Neuronal stem cell (in vitro differentiated cells): ENCODE results near the gene NSFL1C.

Experiments used
- DNase-seq: peaks from one replicate; pipeline ENCODE4 v3.0.0-alpha.2; 2013; ENCODE audit warnings: low spot score
- H2AFZ ChIP-seq: one replicate; pipeline ENCODE4 v1.6.1; 2013; ENCODE audit warnings: mild to moderate bottlenecking, low read length, inconsistent platforms
- H2AK5ac ChIP-seq: 2 replicates; pipeline ENCODE4 v1.6.1; 2013; ENCODE audit warnings: low read depth, mild to moderate bottlenecking, inconsistent platforms, low read length, moderate library complexity, mixed read lengths
- H2BK120ac ChIP-seq: 2 replicates; pipeline ENCODE4 v1.6.1; 2013; ENCODE audit warnings: low read depth, mild to moderate bottlenecking, inconsistent platforms, low read length, moderate library complexity, mixed read lengths
- H2BK12ac ChIP-seq: one replicate; pipeline ENCODE4 v1.6.1; 2013; ENCODE audit warnings: low read length, inconsistent platforms
- H2BK15ac ChIP-seq: 2 replicates; pipeline ENCODE4 v1.6.1; 2013; ENCODE audit warnings: mild to moderate bottlenecking, low read length, inconsistent platforms, mixed read lengths
- H2BK5ac ChIP-seq: one replicate; pipeline ENCODE4 v1.6.1; 2013; ENCODE audit warnings: inconsistent platforms, mild to moderate bottlenecking, low read length, moderate library complexity
- H3K14ac ChIP-seq: one replicate; pipeline ENCODE4 v1.6.1; 2013; ENCODE audit warnings: low read length, inconsistent platforms
- H3K18ac ChIP-seq: 2 replicates; pipeline ENCODE4 v1.6.1; 2013; ENCODE audit warnings: low read length, inconsistent platforms
- H3K23ac ChIP-seq: 2 replicates; pipeline ENCODE4 v1.6.1; 2013; ENCODE audit warnings: low read depth, mild to moderate bottlenecking, mixed read lengths, low read length, inconsistent platforms; ENCODE audit not compliant: poor library complexity
- H3K27ac ChIP-seq: replicated peaks from 3 replicates; pipeline ENCODE4 v1.5.1; 2013; ENCODE audit warnings: low read length, inconsistent platforms
- H3K27me3 ChIP-seq, 3 experiments: 2 replicates each; pipeline ENCODE4 v1.6.1; 2013; ENCODE audit warnings: low read length in 3 of 3, mild to moderate bottlenecking in 2 of 3, inconsistent platforms in 1 of 3, low read depth in 1 of 3, mixed read lengths in 1 of 3, moderate library complexity in 1 of 3; ENCODE audit not compliant: control insufficient read depth in 3 of 3, insufficient read depth in 3 of 3
- H3K36me3 ChIP-seq, 2 donors: replicated peaks in 1 of 2; 2 replicates each; pipeline ENCODE4 v1.6.1; 2013; ENCODE audit warnings: low read length in 2 of 2; ENCODE audit not compliant: control insufficient read depth in 2 of 2, insufficient read depth in 2 of 2
- H3K4ac ChIP-seq: 2 replicates; pipeline ENCODE4 v1.6.1; 2013; ENCODE audit warnings: inconsistent platforms, mild to moderate bottlenecking, low read length, moderate library complexity
- H3K4me1 ChIP-seq, 2 donors: 1 replicate in 1 of 2; 2 replicates in 1 of 2; pipeline ENCODE4 v1.6.1; 2013; ENCODE audit warnings: low read length in 2 of 2, low read depth in 1 of 2; ENCODE audit not compliant: control insufficient read depth in 2 of 2, insufficient read depth in 1 of 2
- H3K4me2 ChIP-seq: one replicate; pipeline ENCODE4 v1.6.1; 2013; ENCODE audit warnings: mild to moderate bottlenecking, low read length, inconsistent platforms; ENCODE audit not compliant: insufficient read depth, poor library complexity, severe bottlenecking
- H3K4me3 ChIP-seq, 2 donors: 2 replicates each; pipeline ENCODE4 v1.5.1; 2013; ENCODE audit warnings: low read length in 2 of 2, mild to moderate bottlenecking in 2 of 2, inconsistent platforms in 1 of 2, moderate library complexity in 1 of 2
- H3K79me1 ChIP-seq: one replicate; pipeline ENCODE4 v1.6.1; 2013; ENCODE audit warnings: low read depth, mild to moderate bottlenecking, inconsistent platforms, low read length, moderate library complexity
- H3K9ac ChIP-seq: one replicate; pipeline ENCODE4 v1.6.1; 2013; ENCODE audit warnings: mild to moderate bottlenecking, low read depth, low read length, inconsistent platforms; ENCODE audit not compliant: poor library complexity
- H3K9me3 ChIP-seq, 2 donors: replicated peaks in 1 of 2; 2 replicates each; pipeline versions ENCODE3 to v1.6.1; 2013; ENCODE audit warnings: low read length in 2 of 2, mild to moderate bottlenecking in 2 of 2, inconsistent platforms in 1 of 2, low read depth in 1 of 2, mixed read lengths in 1 of 2, moderate library complexity in 1 of 2; ENCODE audit not compliant: control insufficient read depth in 2 of 2, insufficient read depth in 1 of 2
- H4K8ac ChIP-seq: one replicate; pipeline ENCODE4 v1.6.1; 2013; ENCODE audit warnings: low read depth, mild to moderate bottlenecking, inconsistent platforms, low read length, moderate library complexity
- H4K91ac ChIP-seq: one replicate; pipeline ENCODE4 v1.6.1; 2013; ENCODE audit warnings: low read length, low read depth, mild to moderate bottlenecking, inconsistent platforms; ENCODE audit not compliant: poor library complexity
- WGBS, 2 donors: extraction: QIAGEN DNeasy Blood & Tissue Kit; methylation state at CpG; one replicate each; pipeline ENCODE4 v1.1.7; 2013; ENCODE audit warnings: missing lambda C conversion rate in 2 of 2, mixed read lengths in 1 of 2; ENCODE audit not compliant: insufficient read length in 2 of 2, insufficient replicate concordance in 1 of 2; ENCODE audit errors: extremely low coverage in 2 of 2; 5-methylcytosine and 5-hydroxymethylcytosine counted together

NSFL1C gene

DNA sequence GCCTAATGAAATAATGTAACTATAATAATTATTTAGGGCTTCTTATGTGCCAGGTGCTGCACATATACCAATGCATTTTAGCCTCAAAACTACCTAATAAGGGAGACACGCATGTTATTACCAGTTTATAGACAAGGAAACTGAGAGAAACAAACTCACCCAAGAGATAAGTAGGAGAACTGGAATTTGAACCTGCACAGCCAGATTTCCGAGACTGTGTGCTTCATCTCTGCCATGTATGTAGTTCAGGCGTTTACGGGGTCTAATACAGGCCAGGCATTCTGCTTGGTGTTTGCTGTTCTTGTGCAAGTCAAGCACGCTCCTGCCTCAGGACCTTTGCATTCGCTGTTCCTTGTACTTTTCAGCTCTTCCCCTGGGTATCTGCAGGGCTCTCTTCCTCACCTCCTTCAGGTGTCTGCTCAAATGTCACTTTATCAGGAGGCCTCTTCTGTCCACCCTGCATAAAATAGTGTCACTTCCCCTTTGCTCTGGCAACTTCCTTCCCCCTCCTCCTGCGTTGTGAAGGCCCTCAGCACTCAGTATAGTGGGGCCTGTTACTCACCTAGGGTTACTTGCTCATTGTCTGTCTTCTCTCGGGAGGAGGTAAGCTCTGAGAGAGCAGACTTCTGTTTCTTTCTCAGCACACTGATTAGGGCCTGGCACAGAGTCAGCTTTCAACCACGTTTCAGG is 6.1 kb upstream of the NSFL1C start:
- H3K27me3 ChIP-seq, result peaks cover 0 to 34% (median 0%) of the 10 kb centered on the region in 3 experiments
- peak overlapping the region; percentile 21 for H2BK15ac ChIP-seq
- no peak overlapping the region for H2AK5ac ChIP-seq
- H2BK5ac ChIP-seq, result no peak overlapping the region
- H3K4ac ChIP-seq, result no peak overlapping the region
- H3K4me3 ChIP-seq, result no peak overlapping the region
- no peak overlapping the region for H3K9ac ChIP-seq
- no peak overlapping the region for H2BK12ac ChIP-seq
- H2AFZ ChIP-seq, result no peak overlapping the region
- no peak for DNase-seq
- H4K8ac ChIP-seq, result peak overlapping the region; percentile 7
- H3K4me2 ChIP-seq, result no peak overlapping the region
- no peaks in the 10 kb centered on the region for H3K36me3 ChIP-seq
- no peak overlapping the region for H4K91ac ChIP-seq
- no peak overlapping the region for H2BK120ac ChIP-seq
- no peaks in the 10 kb centered on the region for H3K79me1 ChIP-seq
- H3K23ac ChIP-seq, result peak overlapping the region; percentile 16
- no peak overlapping the region for H3K18ac ChIP-seq
- H3K4me1 ChIP-seq, result peaks cover 0 to 4% of the 10 kb centered on the region in 2 donors
- WGBS, 2 donors, result no CpG with 5 or more reads among the region's 9 CpGs
- no peaks in the 10 kb centered on the region for H3K9me3 ChIP-seq
- no peak overlapping the region for H3K27ac ChIP-seq
- no peak overlapping the region for H3K14ac ChIP-seq

GRCh38 chr20:1471242-1471641 is 4.6 kb upstream of the NSFL1C start:
- Histone ChIP-seq H3K18ac (no peak overlapping the region), H3K36me3 (no peaks in the 10 kb centered on the region), H2AFZ (no peak overlapping the region), H2BK12ac (no peak overlapping the region), H2BK120ac (no peak overlapping the region), H3K4me3 (no peak overlapping the region), H3K14ac (no peak overlapping the region), H3K9ac (peak overlapping the region; percentile 27), H4K91ac (no peak overlapping the region), H3K27ac (no peak overlapping the region), H2BK5ac (no peak overlapping the region), H2AK5ac (no peak overlapping the region), H3K9me3 (no peaks in the 10 kb centered on the region), H3K4me2 (no peak overlapping the region), H4K8ac (no peak overlapping the region), H3K23ac (no peak overlapping the region), H3K79me1 (peaks cover 2% of the 10 kb centered on the region), H3K27me3 (peaks cover 0 to 21% (median 0%) of the 10 kb centered on the region in 3 experiments), H2BK15ac (no peak overlapping the region), H3K4ac (no peak overlapping the region), H3K4me1 (peaks cover 4 to 6% of the 10 kb centered on the region in 2 donors)
- no CpG with 5 or more reads among the region's 2 CpGs for WGBS, 2 donors
- DNase-seq, result no peak

- H3K4me1 ChIP-seq, result peaks cover 10% of the 10 kb centered on the region in 2 donors
- no peak overlapping the region for H3K23ac ChIP-seq
- H3K4ac ChIP-seq, result no peak overlapping the region
- H2BK15ac ChIP-seq, result no peak overlapping the region
- H3K9me3 ChIP-seq, result no peaks in the 10 kb centered on the region
- no peak overlapping the region for H3K18ac ChIP-seq
- H3K4me3 ChIP-seq, result no peak overlapping the region
- H2BK120ac ChIP-seq, result no peak overlapping the region
- H2AK5ac ChIP-seq, result no peak overlapping the region
- H3K27ac ChIP-seq, result no peak overlapping the region
- H2AFZ ChIP-seq, result peak overlapping the region; percentile 53
- no peak overlapping the region for H4K8ac ChIP-seq
- no peak overlapping the region for H2BK12ac ChIP-seq
- peaks cover 0 to 11% (median 0%) of the 10 kb centered on the region in 3 experiments for H3K27me3 ChIP-seq
- DNase-seq, result peak; percentile 53
- no peak overlapping the region for H3K4me2 ChIP-seq
- no peak overlapping the region for H4K91ac ChIP-seq
- no peak overlapping the region for H3K14ac ChIP-seq
- WGBS, 2 donors, result no CpG with 5 or more reads among the region's 11 CpGs
- no peak overlapping the region for H3K9ac ChIP-seq
- H3K36me3 ChIP-seq, result peaks cover 2 to 5% of the 10 kb centered on the region in 2 donors
- H2BK5ac ChIP-seq, result no peak overlapping the region
- peaks cover 11% of the 10 kb centered on the region for H3K79me1 ChIP-seq
Observed at GRCh38 chr20:1469925-1470571, 3.4 kb upstream of the NSFL1C start.

DNA sequence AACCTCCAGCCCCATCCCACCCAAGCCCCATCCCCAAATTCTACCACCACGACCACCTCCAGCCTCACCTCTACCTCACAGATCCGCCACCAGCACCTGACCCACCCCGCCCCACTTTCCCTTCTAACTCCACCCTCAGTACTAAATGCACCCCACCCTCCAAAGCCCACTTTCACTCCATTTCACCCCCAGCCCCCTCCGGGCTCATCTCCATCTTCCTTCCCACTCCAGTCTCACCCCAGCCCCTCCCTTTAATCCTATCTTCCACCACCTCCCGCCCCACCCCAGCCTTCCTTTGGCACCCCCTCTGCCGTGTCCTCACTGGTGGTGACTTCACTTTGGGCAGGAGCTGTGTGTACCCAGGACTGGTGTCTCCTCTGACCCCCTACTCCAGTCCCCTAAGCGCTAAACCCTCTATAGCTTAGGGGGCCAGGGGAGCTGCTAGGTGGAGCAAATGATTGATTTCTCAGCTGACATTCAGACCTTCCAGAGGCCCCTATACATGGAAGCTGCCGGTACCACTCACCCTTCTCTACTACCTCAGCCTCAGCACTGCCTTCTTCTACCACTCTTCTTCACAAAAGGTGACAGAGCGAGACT is 2.8 kb upstream of the NSFL1C start:
- Histone ChIP-seq H2AFZ (no peak overlapping the region), H3K79me1 (peaks cover 12% of the 10 kb centered on the region), H3K4me3 (no peak overlapping the region), H2AK5ac (peak overlapping the region; percentile 14), H3K27ac (no peak overlapping the region), H2BK15ac (no peak overlapping the region), H3K18ac (peak overlapping the region; percentile 34), H2BK5ac (no peak overlapping the region), H4K8ac (no peak overlapping the region), H3K36me3 (peaks cover 2 to 12% of the 10 kb centered on the region in 2 donors), H3K4me2 (no peak overlapping the region), H3K9ac (no peak overlapping the region), H3K27me3 (peaks cover 0 to 11% (median 0%) of the 10 kb centered on the region in 3 experiments), H3K4ac (no peak overlapping the region), H2BK120ac (no peak overlapping the region), H3K9me3 (no peaks in the 10 kb centered on the region), H2BK12ac (no peak overlapping the region), H4K91ac (no peak overlapping the region), H3K23ac (no peak overlapping the region), H3K4me1 (peaks cover 10% of the 10 kb centered on the region in 2 donors), H3K14ac (no peak overlapping the region)
- no peak for DNase-seq
- WGBS, 2 donors, result no CpG with 5 or more reads among the region's 9 CpGs
